Measurements from ENCODE around the gene TMEM62.
A peak's percentile ranks its signal among the peaks of the same experiment; 100 is the strongest.
"Not testable (repeated sequence)": the region's sequence is repeated elsewhere in the genome, so short reads cannot be mapped to it uniquely, and the experiment has no call there.

Gene TMEM62

GRCh38 chr15:43121863-43122262, 11.5 kb upstream of the TMEM62 start:
- no peak overlapping the region for H3K4me3 ChIP-seq (ENCODE audit: low read depth, low read length)
- H3K9me3 ChIP-seq (ENCODE audit: control insufficient read depth, insufficient read depth, low read depth, low read length), result no peaks in the 10 kb centered on the region
- no peaks in the 10 kb centered on the region for H3K36me3 ChIP-seq (ENCODE audit: control insufficient read depth, insufficient read depth, low read length)
- H3K27me3 ChIP-seq (ENCODE audit: control insufficient read depth, insufficient read depth, low read length), result peaks cover 29% of the 10 kb centered on the region
- no peak overlapping the region for H3K27ac ChIP-seq (ENCODE audit: low read depth, low read length)
- no peak overlapping the region for H3K9ac ChIP-seq (ENCODE audit: low read length)
- H3K4me1 ChIP-seq (ENCODE audit: control insufficient read depth, insufficient read depth, low read length), result peaks cover 3% of the 10 kb centered on the region; the same call in 1 of the 2 replicates

- H3K27me3 ChIP-seq (ENCODE audit: control insufficient read depth, insufficient read depth, low read length), result peaks cover 12% of the 10 kb centered on the region
- no peak overlapping the region for H3K4me3 ChIP-seq (ENCODE audit: low read depth, low read length)
- H3K36me3 ChIP-seq (ENCODE audit: control insufficient read depth, insufficient read depth, low read length), result no peaks in the 10 kb centered on the region
- H3K9ac ChIP-seq (ENCODE audit: low read length), result no peak overlapping the region
- peaks cover 9% of the 10 kb centered on the region; the same call in 1 of the 2 replicates for H3K9me3 ChIP-seq (ENCODE audit: control insufficient read depth, insufficient read depth, low read depth, low read length)
- H3K27ac ChIP-seq (ENCODE audit: low read depth, low read length), result no peak overlapping the region
- H3K4me1 ChIP-seq (ENCODE audit: control insufficient read depth, insufficient read depth, low read length), result peaks cover 3% of the 10 kb centered on the region; the same call in 1 of the 2 replicates
Measured at GRCh38 chr15:43125100-43125661, 8.2 kb upstream of the TMEM62 start.

DNA sequence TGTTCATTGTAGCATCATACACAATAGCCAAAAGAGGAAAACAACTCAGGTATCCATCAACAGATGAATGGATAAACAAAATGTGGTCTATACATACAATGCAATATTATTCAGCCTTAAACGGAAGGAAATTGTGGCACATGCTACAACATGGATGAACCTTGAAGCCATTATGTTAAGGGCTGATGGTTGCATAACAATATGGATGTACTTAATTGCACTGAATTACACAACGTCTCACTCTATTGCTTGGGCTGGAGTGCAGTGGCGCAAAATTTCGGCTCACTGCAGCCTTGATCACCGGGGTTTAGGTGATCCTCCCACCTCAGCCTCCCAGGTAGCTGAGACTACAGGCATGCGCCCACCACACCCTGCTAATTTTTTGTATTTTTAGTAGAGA, 7.0 kb upstream of the TMEM62 start:
- no peak overlapping the region for H3K27ac ChIP-seq (ENCODE audit: low read depth, low read length)

GRCh38 chr15:43127752-43128151, 5.6 kb upstream of the TMEM62 start:
- Histone ChIP-seq H3K27ac (ENCODE audit: low read depth, low read length) (no peak overlapping the region), H3K36me3 (ENCODE audit: control insufficient read depth, insufficient read depth, low read length) (no peaks in the 10 kb centered on the region), H3K9me3 (ENCODE audit: control insufficient read depth, insufficient read depth, low read depth, low read length) (peaks cover 9% of the 10 kb centered on the region; the same call in 1 of the 2 replicates), H3K4me3 (ENCODE audit: low read depth, low read length) (no peak overlapping the region), H3K4me1 (ENCODE audit: control insufficient read depth, insufficient read depth, low read length) (peaks cover under 1% of the 10 kb centered on the region; the same call in 1 of the 2 replicates), H3K9ac (ENCODE audit: low read length) (no peak overlapping the region), H3K27me3 (ENCODE audit: control insufficient read depth, insufficient read depth, low read length) (peaks cover 4% of the 10 kb centered on the region)

More for the DNA sequence above, 7.0 kb upstream of the TMEM62 start:
- peaks cover 10% of the 10 kb centered on the region for H3K27me3 ChIP-seq (ENCODE audit: control insufficient read depth, insufficient read depth, low read length)
- H3K36me3 ChIP-seq (ENCODE audit: control insufficient read depth, insufficient read depth, low read length), result no peaks in the 10 kb centered on the region
- peaks cover 3% of the 10 kb centered on the region; the same call in 1 of the 2 replicates for H3K4me1 ChIP-seq (ENCODE audit: control insufficient read depth, insufficient read depth, low read length)
- no peak overlapping the region for H3K9ac ChIP-seq (ENCODE audit: low read length)
- peaks cover 9% of the 10 kb centered on the region; the same call in 1 of the 2 replicates for H3K9me3 ChIP-seq (ENCODE audit: control insufficient read depth, insufficient read depth, low read depth, low read length)
- no peak overlapping the region for H3K4me3 ChIP-seq (ENCODE audit: low read depth, low read length)

DNA sequence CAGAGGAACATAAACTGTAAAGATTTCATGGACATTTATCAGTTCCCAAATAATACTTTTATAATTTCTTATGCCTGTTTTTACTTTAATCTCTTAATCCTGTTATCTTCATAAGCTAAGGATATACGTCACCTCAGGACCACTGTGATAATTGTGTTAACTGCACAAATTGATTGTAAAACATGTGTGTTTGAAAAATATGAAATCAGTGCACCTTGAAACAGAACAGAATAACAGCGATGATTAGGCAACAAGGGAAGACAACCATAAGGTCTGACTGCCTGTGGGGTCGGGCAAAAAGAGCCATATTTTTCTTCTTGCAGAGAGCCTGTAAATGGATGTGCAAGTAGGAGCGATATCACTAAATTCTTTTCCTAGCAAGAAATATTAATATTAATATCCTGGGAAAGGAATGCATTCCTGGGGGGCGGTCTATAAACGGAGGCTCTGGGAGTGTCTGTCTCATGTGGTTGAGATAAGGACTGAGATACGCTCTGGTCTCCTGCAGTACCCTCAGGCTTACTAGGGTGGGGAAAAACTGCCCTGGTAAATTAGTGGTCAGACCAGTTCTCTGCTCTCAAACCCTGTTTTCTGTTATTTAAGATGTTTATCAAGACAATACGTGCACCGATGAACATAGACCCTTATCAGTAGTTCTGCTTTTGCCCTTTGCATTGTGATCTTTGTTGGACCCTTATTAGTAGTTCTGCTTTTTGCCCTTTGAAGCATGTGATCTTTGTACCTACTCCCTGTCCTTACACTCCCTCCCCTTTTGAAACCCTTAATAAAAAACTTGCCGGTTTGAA, 5.0 kb upstream of the TMEM62 start:
- not testable (repeated sequence) for H3K27ac ChIP-seq (ENCODE audit: low read depth, low read length); H3K4me1 ChIP-seq (ENCODE audit: control insufficient read depth, insufficient read depth, low read length); H3K4me3 ChIP-seq (ENCODE audit: low read depth, low read length); H3K9me3 ChIP-seq (ENCODE audit: control insufficient read depth, insufficient read depth, low read depth, low read length); H3K36me3 ChIP-seq (ENCODE audit: control insufficient read depth, insufficient read depth, low read length); H3K27me3 ChIP-seq (ENCODE audit: control insufficient read depth, insufficient read depth, low read length); H3K9ac ChIP-seq (ENCODE audit: low read length)

- Histone ChIP-seq H3K36me3 (ENCODE audit: control insufficient read depth, insufficient read depth, low read length) (no peaks in the 10 kb centered on the region), H3K4me3 (ENCODE audit: low read depth, low read length) (no peak overlapping the region), H3K27ac (ENCODE audit: low read depth, low read length) (no peak overlapping the region), H3K27me3 (ENCODE audit: control insufficient read depth, insufficient read depth, low read length) (peaks cover 14% of the 10 kb centered on the region), H3K9me3 (ENCODE audit: control insufficient read depth, insufficient read depth, low read depth, low read length) (peaks cover 9% of the 10 kb centered on the region; the same call in 1 of the 2 replicates), H3K4me1 (ENCODE audit: control insufficient read depth, insufficient read depth, low read length) (no peaks in the 10 kb centered on the region), H3K9ac (ENCODE audit: low read length) (no peak overlapping the region)
Measured at GRCh38 chr15:43128980-43129335, 4.4 kb upstream of the TMEM62 start.

- H3K27ac ChIP-seq (ENCODE audit: low read depth, low read length), result no peak overlapping the region
- peak overlapping the region; percentile 78 for H3K4me3 ChIP-seq (ENCODE audit: low read depth, low read length)
- H3K4me1 ChIP-seq (ENCODE audit: control insufficient read depth, insufficient read depth, low read length), result peaks cover 4% of the 10 kb centered on the region; the same call in 1 of the 2 replicates
- H3K27me3 ChIP-seq (ENCODE audit: control insufficient read depth, insufficient read depth, low read length), result peaks cover 23% of the 10 kb centered on the region
- H3K9me3 ChIP-seq (ENCODE audit: control insufficient read depth, insufficient read depth, low read depth, low read length), result peaks cover 9% of the 10 kb centered on the region; the same call in 1 of the 2 replicates
- H3K9ac ChIP-seq (ENCODE audit: low read length), result peak overlapping the region; percentile 79
- peaks cover 13% of the 10 kb centered on the region; the same call in 1 of the 2 replicates for H3K36me3 ChIP-seq (ENCODE audit: control insufficient read depth, insufficient read depth, low read length)
Measured at GRCh38 chr15:43132830-43133429, 456 bp upstream of the TMEM62 start.

DNA sequence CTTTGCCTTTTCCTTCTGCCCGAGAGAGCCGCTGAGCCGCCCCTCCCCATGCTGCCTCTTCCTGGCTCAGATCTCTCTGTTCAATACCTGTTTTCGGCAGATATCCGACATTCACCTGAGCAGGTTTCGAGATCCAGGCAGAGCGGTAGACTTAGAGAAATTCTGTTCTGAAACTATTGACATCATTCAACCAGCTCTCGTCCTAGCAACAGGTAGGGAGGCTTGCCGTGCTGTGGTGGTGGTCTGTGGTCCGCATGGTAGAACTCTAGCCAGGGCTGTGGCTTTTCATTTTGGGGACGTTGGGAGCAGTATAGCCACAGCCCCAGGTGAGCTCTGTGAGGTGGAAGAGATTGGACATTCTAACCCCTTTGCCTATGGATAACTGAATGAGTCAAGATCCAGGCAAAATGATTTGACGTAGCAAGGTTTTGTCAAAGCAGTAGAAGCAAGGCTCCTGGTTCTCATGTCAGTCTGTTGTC, 810 bp downstream of the TMEM62 start:
- Histone ChIP-seq H3K27ac (ENCODE audit: low read depth, low read length) (no peak overlapping the region), H3K27me3 (ENCODE audit: control insufficient read depth, insufficient read depth, low read length) (peaks cover 23% of the 10 kb centered on the region)

GRCh38 chr15:43135351-43135750, 2.0 kb downstream of the TMEM62 start:
- no peak overlapping the region for H3K9ac ChIP-seq (ENCODE audit: low read length)
- H3K9me3 ChIP-seq (ENCODE audit: control insufficient read depth, insufficient read depth, low read depth, low read length), result no peaks in the 10 kb centered on the region
- H3K27ac ChIP-seq (ENCODE audit: low read depth, low read length), result no peak overlapping the region
- peaks cover 25% of the 10 kb centered on the region for H3K36me3 ChIP-seq (ENCODE audit: control insufficient read depth, insufficient read depth, low read length)
- no peak overlapping the region for H3K4me3 ChIP-seq (ENCODE audit: low read depth, low read length)
- peaks cover 4% of the 10 kb centered on the region; the same call in 1 of the 2 replicates for H3K4me1 ChIP-seq (ENCODE audit: control insufficient read depth, insufficient read depth, low read length)
- H3K27me3 ChIP-seq (ENCODE audit: control insufficient read depth, insufficient read depth, low read length), result peaks cover 23% of the 10 kb centered on the region

More for the DNA sequence above, 810 bp downstream of the TMEM62 start:
- peak overlapping the region; percentile 78 for H3K4me3 ChIP-seq (ENCODE audit: low read depth, low read length)
- peak overlapping the region; percentile 79 for H3K9ac ChIP-seq (ENCODE audit: low read length)
- peaks cover 4% of the 10 kb centered on the region; the same call in 1 of the 2 replicates for H3K9me3 ChIP-seq (ENCODE audit: control insufficient read depth, insufficient read depth, low read depth, low read length)
- H3K36me3 ChIP-seq (ENCODE audit: control insufficient read depth, insufficient read depth, low read length), result peaks cover 17% of the 10 kb centered on the region; the same call in 1 of the 2 replicates
- peaks cover 4% of the 10 kb centered on the region; the same call in 1 of the 2 replicates for H3K4me1 ChIP-seq (ENCODE audit: control insufficient read depth, insufficient read depth, low read length)

DNA sequence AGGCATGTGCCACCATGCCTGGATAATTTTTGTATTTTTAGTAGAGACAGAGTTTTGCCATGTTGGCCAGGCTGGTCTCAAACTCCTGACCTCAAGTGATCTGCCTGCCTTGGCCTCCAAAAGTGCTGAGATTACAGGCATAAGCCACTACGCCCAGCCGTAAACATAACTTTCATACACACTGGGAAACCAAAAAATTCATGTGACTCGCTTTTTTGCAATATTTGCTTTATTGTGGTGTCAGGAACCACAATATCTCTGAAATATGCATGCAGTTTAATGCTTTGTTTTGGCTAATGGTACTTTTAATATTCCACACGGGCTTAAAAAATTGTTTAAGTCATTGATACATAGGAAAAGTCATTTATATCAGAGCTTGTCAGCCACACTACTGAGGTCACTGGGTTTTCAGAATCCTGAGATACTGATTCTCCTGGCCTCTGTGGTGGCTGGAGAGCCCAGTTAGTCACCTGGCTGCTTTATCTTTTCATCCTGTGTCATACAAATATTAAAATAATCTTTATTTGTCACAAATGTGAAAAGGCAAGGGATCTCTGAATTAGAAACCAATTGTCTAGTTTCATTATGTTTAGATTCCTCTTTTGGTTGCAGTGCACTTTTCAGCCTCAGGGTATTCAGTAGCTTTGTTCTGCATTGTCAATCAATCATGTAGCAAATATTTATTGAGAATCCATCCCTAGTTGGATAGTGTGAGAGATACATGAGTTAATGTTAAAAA, 10.0 kb downstream of the TMEM62 start:
- no peak overlapping the region for H3K4me3 ChIP-seq (ENCODE audit: low read depth, low read length)
- peaks cover 3% of the 10 kb centered on the region; the same call in 1 of the 2 replicates for H3K4me1 ChIP-seq (ENCODE audit: control insufficient read depth, insufficient read depth, low read length)
- H3K36me3 ChIP-seq (ENCODE audit: control insufficient read depth, insufficient read depth, low read length), result peaks cover 13% of the 10 kb centered on the region
- no peak overlapping the region for H3K27ac ChIP-seq (ENCODE audit: low read depth, low read length)
- H3K9ac ChIP-seq (ENCODE audit: low read length), result no peak overlapping the region
- no peaks in the 10 kb centered on the region for H3K9me3 ChIP-seq (ENCODE audit: control insufficient read depth, insufficient read depth, low read depth, low read length)
- H3K27me3 ChIP-seq (ENCODE audit: control insufficient read depth, insufficient read depth, low read length), result no peaks in the 10 kb centered on the region
